SH-SY5Y (cell line): ENCODE results near the gene RNF214.

Experiments used
- GATA2 ChIP-seq: IDR thresholded peaks from 2 replicates; pipeline ENCODE4 v1.6.1; 2011; ENCODE audit warnings: mild to moderate bottlenecking, low read depth, low read length
- GATA3 ChIP-seq: IDR thresholded peaks from 2 replicates; pipeline ENCODE4 v1.6.1; 2011; ENCODE audit warnings: low read depth, mild to moderate bottlenecking, low read length, moderate library complexity

DNA sequence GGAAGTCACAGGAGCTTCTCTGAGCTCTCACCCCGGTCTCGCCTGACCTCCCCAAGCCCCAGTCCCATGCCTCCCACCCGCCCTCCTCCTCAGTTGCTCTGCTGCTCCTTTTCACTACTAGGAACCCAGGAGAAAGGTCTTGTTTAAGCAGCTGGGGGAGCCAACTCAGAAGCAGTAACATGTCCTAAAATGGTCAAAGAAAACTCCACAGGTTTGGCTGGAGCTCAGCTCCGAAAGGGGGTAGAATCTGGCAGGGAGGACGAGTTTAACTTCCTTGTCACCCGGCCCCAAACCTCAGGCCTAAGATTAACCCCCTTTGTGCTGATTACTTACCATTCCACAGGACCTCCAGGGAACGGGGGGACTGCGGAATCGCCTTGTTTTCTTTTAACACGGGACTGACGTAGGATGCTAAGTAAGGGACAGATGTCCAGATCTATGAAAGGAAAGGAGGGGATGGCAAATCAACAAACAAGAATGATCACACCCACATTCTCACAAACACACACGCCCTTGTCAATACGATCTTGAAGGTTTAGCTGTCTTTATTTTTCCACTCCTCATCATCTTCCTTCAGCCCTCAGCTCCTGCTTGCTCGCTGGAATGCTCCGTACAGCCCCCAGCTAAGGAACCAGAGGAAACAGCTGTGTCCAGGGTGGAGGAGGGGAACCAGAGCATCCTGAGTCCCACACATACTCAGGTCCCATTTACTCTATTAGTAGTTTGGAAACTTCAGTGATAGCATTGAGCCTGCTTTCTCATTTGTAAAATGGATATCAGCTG, 14.1 kb upstream of the RNF214 start:
- no peak for TF ChIP-seq GATA3
- no peak for TF ChIP-seq GATA2
